LNCaP clone FGC (cell line): ENCODE measurements around the gene PKP4.

Experiments
- DNase-seq: peaks from one replicate; pipeline ENCODE4 v3.0.0-alpha.2; 2011; ENCODE audit warnings: low read depth
- H3K4me3 ChIP-seq: 2 replicates; pipeline ENCODE4 v1.5.1; 2011; ENCODE audit warnings: mild to moderate bottlenecking, low read depth, low read length, control low read depth
- TF ChIP-seq, protein P1 (sequence below): IDR thresholded peaks from 2 replicates; pipeline ENCODE4 v1.5.1; 2012; ENCODE audit warnings: mild to moderate bottlenecking; ENCODE audit not compliant: control insufficient read depth, insufficient read depth; ENCODE audit errors: extremely low read depth

Gene PKP4

DNA sequence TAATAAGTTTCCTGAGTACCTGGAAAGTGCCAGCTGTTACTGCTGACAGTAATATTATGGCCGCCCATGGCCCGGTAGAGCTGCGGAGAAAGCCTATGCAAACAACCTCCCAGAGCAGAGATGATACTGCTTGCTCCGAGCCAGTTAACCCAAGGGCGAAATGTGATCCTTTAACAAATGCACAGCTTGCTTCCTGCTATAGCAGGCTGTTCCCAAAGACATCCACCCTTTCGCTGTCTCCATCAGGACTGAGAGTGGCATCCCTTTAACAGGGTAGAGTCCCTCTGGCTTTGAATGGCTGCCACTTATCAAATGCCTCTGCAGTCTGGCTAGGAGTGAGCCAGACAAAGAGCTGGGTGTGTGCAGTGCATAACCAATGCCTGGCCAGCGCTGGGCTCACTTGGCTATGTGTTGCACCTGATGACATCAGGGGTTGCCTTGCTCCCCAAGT is 268.7 kb downstream of the PKP4 start:
- H3K4me3 ChIP-seq = no peak overlapping the region
- no peak for DNase-seq
- TF ChIP-seq, protein P1, sequence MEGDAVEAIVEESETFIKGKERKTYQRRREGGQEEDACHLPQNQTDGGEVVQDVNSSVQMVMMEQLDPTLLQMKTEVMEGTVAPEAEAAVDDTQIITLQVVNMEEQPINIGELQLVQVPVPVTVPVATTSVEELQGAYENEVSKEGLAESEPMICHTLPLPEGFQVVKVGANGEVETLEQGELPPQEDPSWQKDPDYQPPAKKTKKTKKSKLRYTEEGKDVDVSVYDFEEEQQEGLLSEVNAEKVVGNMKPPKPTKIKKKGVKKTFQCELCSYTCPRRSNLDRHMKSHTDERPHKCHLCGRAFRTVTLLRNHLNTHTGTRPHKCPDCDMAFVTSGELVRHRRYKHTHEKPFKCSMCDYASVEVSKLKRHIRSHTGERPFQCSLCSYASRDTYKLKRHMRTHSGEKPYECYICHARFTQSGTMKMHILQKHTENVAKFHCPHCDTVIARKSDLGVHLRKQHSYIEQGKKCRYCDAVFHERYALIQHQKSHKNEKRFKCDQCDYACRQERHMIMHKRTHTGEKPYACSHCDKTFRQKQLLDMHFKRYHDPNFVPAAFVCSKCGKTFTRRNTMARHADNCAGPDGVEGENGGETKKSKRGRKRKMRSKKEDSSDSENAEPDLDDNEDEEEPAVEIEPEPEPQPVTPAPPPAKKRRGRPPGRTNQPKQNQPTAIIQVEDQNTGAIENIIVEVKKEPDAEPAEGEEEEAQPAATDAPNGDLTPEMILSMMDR = no peak

DNA sequence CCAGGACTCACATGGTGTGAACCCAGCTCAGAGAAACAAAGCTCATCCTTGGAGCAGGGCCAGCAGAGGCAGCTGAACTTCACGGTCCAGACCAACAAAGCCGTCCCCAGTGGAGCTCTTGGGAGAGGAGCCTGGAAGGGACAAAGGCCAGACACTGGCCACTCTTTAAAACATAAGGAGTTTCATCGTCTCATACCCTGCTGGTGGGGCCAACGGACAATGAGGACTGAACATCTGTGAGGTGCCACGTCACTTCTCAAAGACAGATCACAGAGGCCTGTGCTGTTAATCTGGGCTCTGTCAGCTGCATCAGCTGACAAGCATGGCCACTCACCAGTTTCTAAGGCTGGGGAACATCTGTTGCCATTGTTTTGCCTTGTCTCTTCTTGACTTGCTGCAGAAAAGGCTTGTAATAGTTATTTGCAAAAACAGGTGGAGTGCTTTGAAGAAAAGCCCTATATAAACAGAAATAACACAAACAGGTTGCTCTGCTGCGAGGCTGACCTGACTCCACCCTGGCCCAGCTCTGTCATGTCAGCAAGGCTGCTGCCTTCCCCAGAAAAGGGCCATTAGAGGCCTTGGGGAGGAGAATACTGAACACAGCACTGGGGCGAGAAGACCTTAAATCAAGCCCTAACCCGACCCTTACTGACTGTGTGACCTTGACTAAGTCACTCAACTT is 270.3 kb downstream of the PKP4 start:
- TF ChIP-seq, protein P1 = no peak
- no peak overlapping the region for H3K4me3 ChIP-seq
- DNase-seq = no peak

DNA sequence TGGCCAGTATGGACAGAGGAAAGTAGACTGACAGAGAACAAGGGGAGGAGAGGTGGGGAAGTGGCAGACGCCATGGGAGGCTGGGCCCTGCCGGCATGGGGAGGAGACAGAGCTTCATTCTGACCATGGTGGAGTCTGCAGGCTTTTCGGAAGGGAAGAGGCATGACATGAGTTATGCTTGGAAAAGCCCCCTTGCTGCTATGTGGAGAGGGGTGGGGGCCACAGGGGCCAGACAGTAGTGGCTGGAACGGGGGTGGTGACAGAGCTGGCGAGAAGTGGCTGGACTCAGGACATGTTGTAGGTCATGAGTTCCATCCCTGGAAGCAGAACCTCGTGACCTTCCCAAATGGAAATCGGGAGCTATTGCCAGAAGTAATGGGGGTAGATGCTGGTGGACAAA is 271.7 kb downstream of the PKP4 start:
- no peak overlapping the region for H3K4me3 ChIP-seq
- DNase-seq = no peak
- TF ChIP-seq, protein P1 = no peak

DNA sequence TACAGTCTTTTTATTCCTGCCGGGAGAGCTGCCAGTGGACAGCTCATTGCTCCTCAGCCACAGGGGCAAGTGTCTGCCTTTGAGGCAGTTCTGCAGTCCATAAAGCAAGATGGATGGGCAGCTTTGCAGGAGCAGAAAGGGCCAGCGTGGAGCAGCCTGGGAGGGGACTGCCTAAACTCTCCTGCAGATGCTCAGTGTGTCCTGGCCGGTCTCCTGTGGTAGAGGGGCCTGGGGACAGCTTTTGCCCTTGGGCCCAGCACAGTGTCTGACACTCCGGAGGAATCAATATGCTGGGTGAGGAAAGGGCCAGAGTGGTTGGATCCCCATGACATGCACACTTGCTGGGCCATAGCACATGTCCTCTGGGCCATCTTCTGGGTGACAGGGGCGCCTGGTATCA is 272.7 kb downstream of the PKP4 start:
- TF ChIP-seq, protein P1 = no peak
- no peak overlapping the region for H3K4me3 ChIP-seq
- no peak for DNase-seq

DNA sequence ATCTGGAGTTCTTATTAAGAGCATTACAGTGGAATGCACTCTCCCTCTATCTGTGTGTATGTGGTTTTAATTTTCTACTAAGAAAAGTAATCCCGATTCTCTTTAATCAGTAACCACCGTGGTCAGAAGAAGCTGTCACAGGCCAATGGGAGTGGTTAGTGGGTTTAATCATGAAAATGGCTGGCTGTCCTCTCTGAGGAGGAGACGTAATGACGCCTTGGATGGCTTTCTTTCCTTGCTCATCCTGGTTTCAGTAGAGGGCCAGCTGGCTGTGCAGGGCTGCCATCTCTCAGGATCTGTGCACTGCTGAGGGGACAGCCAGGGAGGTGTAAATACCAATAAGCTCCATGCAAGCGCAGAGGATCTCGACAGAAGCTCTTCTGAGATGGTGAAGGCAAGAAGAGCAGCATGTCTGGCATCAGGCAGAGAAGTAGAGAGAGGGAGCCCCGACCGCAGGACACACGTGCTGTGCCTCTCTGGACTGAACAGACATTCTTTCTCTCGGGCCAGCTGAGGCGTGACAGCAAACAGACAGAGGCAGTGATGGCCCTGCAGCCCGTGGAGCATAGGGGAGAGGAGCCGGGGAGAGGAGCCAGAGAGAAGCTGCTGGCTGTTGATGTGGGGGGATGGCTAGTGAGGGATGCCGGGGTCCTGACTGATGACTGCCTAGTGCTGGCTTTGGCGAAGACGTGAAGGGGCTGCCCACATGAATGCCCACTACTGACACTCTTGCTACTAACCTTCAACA is 273.3 kb downstream of the PKP4 start:
- DNase-seq = no peak
- H3K4me3 ChIP-seq = no peak overlapping the region
- TF ChIP-seq, protein P1 = no peak

DNA sequence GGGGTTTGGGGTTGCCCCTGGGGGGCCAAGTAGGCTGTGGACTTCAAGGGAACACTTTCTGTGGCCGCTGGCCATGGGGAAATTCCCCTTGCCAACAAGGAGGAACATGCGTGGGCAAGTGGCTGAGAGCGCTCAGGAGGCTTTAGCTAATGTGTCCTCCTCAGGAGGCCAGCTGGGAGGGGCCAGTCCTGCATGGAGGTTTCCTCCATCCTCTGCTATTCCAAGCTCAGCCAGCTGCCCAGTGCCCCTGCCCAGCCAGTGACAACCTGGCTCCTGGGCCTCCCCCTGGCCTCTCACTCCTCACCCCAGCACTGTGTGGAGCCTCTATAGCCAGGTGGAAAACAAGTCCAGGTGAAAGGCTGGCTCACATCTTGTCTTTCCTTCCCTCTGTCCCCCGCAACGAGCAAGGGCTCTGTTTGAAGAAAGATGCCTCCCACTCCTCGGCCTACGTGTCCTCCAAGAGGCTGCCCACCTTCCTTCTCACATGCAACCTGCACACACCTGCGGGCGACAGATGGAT is 273.9 kb downstream of the PKP4 start:
- DNase-seq = no peak
- TF ChIP-seq, protein P1 = no peak
- H3K4me3 ChIP-seq = no peak overlapping the region

DNA sequence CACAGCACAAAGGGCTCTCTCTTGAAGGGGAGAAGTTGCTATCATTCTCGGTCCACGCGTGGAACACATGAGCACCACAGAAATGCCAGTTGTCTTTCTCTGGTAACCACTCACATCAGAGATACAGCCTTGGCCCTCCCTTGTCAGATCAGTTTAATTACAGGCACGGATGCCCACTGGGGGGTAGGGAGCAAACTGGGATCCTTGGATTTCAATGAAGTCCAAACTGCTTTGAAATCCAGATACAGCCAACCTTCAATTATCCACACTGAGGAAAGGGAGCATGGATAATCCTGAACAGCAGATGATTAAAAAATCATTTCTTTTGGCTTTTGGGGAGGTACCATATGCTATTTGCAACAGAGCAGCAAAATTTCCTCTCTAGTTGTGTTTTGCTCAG is 274.6 kb downstream of the PKP4 start:
- TF ChIP-seq, protein P1 = no peak
- H3K4me3 ChIP-seq = no peak overlapping the region
- DNase-seq = no peak
